Measurements from ENCODE around the gene SHISAL1. TPM values are rescaled to one million over a fixed set of nuclear protein-coding genes. Genes with fewer than 3 reads are reported as not detected.

SHISAL1 gene
- total RNA-seq (1 to 10 TPM in 4 of 7 donors, under 1 TPM in 3; 0.35 to 4.5 (median 2.0) TPM), polyA plus RNA-seq (1 to 10 TPM in 1 of 2 donors, under 1 TPM in 1; 0.33 to 4.2 TPM)
- long read RNA-seq, donor 1, partial matches to known transcripts = 0 of 1 reads
- long read RNA-seq, donor 1, other reads (novel, unspliced or antisense) = 1 of 1 reads
- long read RNA-seq, donor 2 = 0 reads
- long read RNA-seq, donor 3, partial matches to known transcripts = 1 of 5 reads
- long read RNA-seq, donor 3, other reads (novel, unspliced or antisense) = 4 of 5 reads

- no peak for TF ChIP-seq POLR2A (IDR thresholded peaks at IDR 0.05)
- no peak for TF ChIP-seq EP300 (IDR thresholded peaks at IDR 0.05)
- no peak for TF ChIP-seq CTCF (IDR thresholded peaks at IDR 0.05)
- no peak within 1 kb of the TSS for H3K27ac ChIP-seq
- 84 to 92% (median 87%) methylated on average over 10 to 12 of the region's 12 CpGs for WGBS, 3 donors
- peak within 1 kb of the TSS; percentile 23 for H3K4me3 ChIP-seq
- no peaks in the 10 kb centered on the region for H3K27me3 ChIP-seq
- intact Hi-C loops (cut with DNase I) = no loop called here
- H3K9me3 ChIP-seq = no peaks in the 10 kb centered on the region
- no peaks in the 10 kb centered on the region for H3K36me3 ChIP-seq
- DNase-seq = no peak
- H3K4me1 ChIP-seq (ENCODE audit: insufficient read depth) = peaks cover 2% of the 10 kb centered on the region
These were observed at the start of gene SHISAL1 for GRCh38 chr22:44312766-44313165. Gene SHISAL1 (minus strand): TSS chr22:44312951. CDS start chr22:44300945, 12,006 bp downstream.

GRCh38 chr22:44361391-44362126 is 48.8 kb upstream of the SHISAL1 start:
- peak overlapping the region in 1 of 2 donors; percentile 20 for H3K27ac ChIP-seq
- intact Hi-C loops (cut with DNase I) = no loop called here
- H3K36me3 ChIP-seq = no peaks in the 10 kb centered on the region
- H3K4me1 ChIP-seq (ENCODE audit: insufficient read depth) = peaks cover 23% of the 10 kb centered on the region
- DNase-seq = peak; percentile 7 to 36 (median 22)
- 88 to 94% (median 90%) methylated on average over 11 to 12 of the region's 12 CpGs for WGBS, 3 donors
- no peaks in the 10 kb centered on the region for H3K9me3 ChIP-seq
- no peak overlapping the region for H3K4me3 ChIP-seq
- no peak for TF ChIP-seq CTCF (IDR thresholded peaks at IDR 0.05)
- no peaks in the 10 kb centered on the region for H3K27me3 ChIP-seq

GRCh38 chr22:44360668-44361381 is 48.1 kb upstream of the SHISAL1 start:
- Histone ChIP-seq H3K27ac (peak overlapping the region in 1 of 2 donors; percentile 20), H3K9me3 (no peaks in the 10 kb centered on the region), H3K4me3 (no peak overlapping the region), H3K27me3 (no peaks in the 10 kb centered on the region), H3K4me1 (ENCODE audit: insufficient read depth) (peaks cover 22% of the 10 kb centered on the region), H3K36me3 (no peaks in the 10 kb centered on the region)
- TF ChIP-seq EP300 (IDR thresholded peaks at IDR 0.05) (no peak), CTCF (IDR thresholded peaks at IDR 0.05) (peak in 2 of 3 donors; percentile 28 to 59)
- 35 to 43% (median 36%) methylated on average over 18 to 25 of the region's 25 CpGs for WGBS, 3 donors
- intact Hi-C loops (cut with DNase I) = no loop called here
- DNase-seq = peak; percentile 48 to 74 (median 53)

- no peaks in the 10 kb centered on the region for H3K9me3 ChIP-seq
- H3K4me3 ChIP-seq = no peak overlapping the region
- WGBS, 3 donors = 56 to 65% (median 59%) methylated on average over 12 of the region's 12 CpGs
- peak overlapping the region in 1 of 2 donors; percentile 20 for H3K27ac ChIP-seq
- TF ChIP-seq EP300 (IDR thresholded peaks at IDR 0.05) (no peak), POLR2A (IDR thresholded peaks at IDR 0.05) (no peak), CTCF (IDR thresholded peaks at IDR 0.05) (no peak)
- H3K4me1 ChIP-seq (ENCODE audit: insufficient read depth) = peaks cover 25% of the 10 kb centered on the region
- DNase-seq = peak in 1 of 5 donors; percentile 6
- no peaks in the 10 kb centered on the region for H3K27me3 ChIP-seq
- H3K36me3 ChIP-seq = no peaks in the 10 kb centered on the region
- intact Hi-C loops (cut with DNase I) = no loop called here
These were observed 47.5 kb upstream of the SHISAL1 start for GRCh38 chr22:44360306-44360667.

Data from ovary (tissue), 10 donors.